HepG2 (cell line): ENCODE results near the gene PRKACB.

Experiments
- FOXP1 ChIP-seq, 2 experiments: fragments of 450-650 bp in 1 of 2; IDR thresholded peaks; 2 replicates each; pipeline ENCODE4 v1.6.1; 2017 to 2018; ENCODE audit warnings: antibody characterized with exemption in 1 of 2
- HIC2 ChIP-seq: sonication (generic); formaldehyde crosslinking; IDR thresholded peaks from 2 replicates; pipeline ENCODE4 v1.9.0; 2022; ENCODE audit warnings: low read depth, missing genetic modification reagents
- KDM5A ChIP-seq: fragments of 200-600 bp; sonication (generic); IDR thresholded peaks from 2 replicates; pipeline ENCODE4 v1.7.0; 2018; ENCODE audit warnings: antibody characterized with exemption, mild to moderate bottlenecking, low read length, borderline replicate concordance
- MIER3 ChIP-seq: IDR thresholded peaks from 2 replicates; pipeline ENCODE4 v1.6.1; 2016; ENCODE audit warnings: missing compliant biosample characterization, borderline replicate concordance
- MYNN ChIP-seq: sonication (generic); formaldehyde crosslinking; IDR thresholded peaks from 2 replicates; pipeline ENCODE4 v1.4.0; 2020; ENCODE audit warnings: mild to moderate bottlenecking, low read depth, missing genetic modification reagents
- POLR2AphosphoS5 ChIP-seq: IDR thresholded peaks from 2 replicates; pipeline ENCODE4 v1.6.1; 2012; ENCODE audit warnings: low read depth, low read length
- SAP130 ChIP-seq: IDR thresholded peaks from 2 replicates; pipeline ENCODE4 v1.6.1; 2016; ENCODE audit warnings: low read depth
- SETDB1 ChIP-seq: sonication (generic); formaldehyde crosslinking; IDR thresholded peaks from 2 replicates; pipeline ENCODE4 v1.5.1; 2020; ENCODE audit warnings: missing genetic modification reagents, mild to moderate bottlenecking, borderline replicate concordance
- SOX6 ChIP-seq, 2 experiments: fragments of 450-650 bp in 1 of 2; sonication (generic) in 1 of 2; formaldehyde crosslinking in 1 of 2; IDR thresholded peaks; 2 replicates each; pipeline versions ENCODE4 v1.4.0 to v1.6.1; 2017 to 2020; ENCODE audit warnings: antibody characterized with exemption in 1 of 2, mild to moderate bottlenecking in 1 of 2, missing genetic modification reagents in 1 of 2
- ZNF724P ChIP-seq: sonication (generic); formaldehyde crosslinking; IDR thresholded peaks from 2 replicates; pipeline ENCODE4 v1.8.0; 2022; ENCODE audit warnings: missing genetic modification reagents, borderline replicate concordance
- TF ChIP-seq, protein P1 (sequence below): sonication (generic); formaldehyde crosslinking; IDR thresholded peaks from 2 replicates; pipeline ENCODE4 v1.5.0; 2020; ENCODE audit warnings: mild to moderate bottlenecking, low read depth, missing genetic modification reagents, borderline replicate concordance

- no peak for TF ChIP-seq ZNF724P (CRISPR knock-in tag)
- TF ChIP-seq, protein P1, sequence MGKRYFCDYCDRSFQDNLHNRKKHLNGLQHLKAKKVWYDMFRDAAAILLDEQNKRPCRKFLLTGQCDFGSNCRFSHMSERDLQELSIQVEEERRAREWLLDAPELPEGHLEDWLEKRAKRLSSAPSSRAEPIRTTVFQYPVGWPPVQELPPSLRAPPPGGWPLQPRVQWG (CRISPR knock-in tag), result no peak
- TF ChIP-seq SOX6 (IDR thresholded peaks at IDR 0.05), result no peak
- no peak for TF ChIP-seq SOX6 (CRISPR knock-in tag; IDR thresholded peaks at IDR 0.05)
- TF ChIP-seq POLR2AphosphoS5, result no peak
- no peak for TF ChIP-seq KDM5A
- TF ChIP-seq SETDB1 (CRISPR knock-in tag), result no peak
- TF ChIP-seq FOXP1 (IDR thresholded peaks at IDR 0.05), result no peak
- TF ChIP-seq FOXP1 (CRISPR knock-in tag; IDR thresholded peaks at IDR 0.05), result no peak
- TF ChIP-seq MIER3 (CRISPR knock-in tag), result no peak
- TF ChIP-seq HIC2, result no peak
- no peak for TF ChIP-seq SAP130 (CRISPR knock-in tag)
- no peak for TF ChIP-seq MYNN (CRISPR knock-in tag)
These were observed 20.1 kb downstream of the PRKACB start for GRCh38 chr1:84164161-84164560.
